ENCODE measurements around the gene RAB4A.
A peak's percentile ranks its signal among the peaks of the same experiment; 100 is the strongest.

Gene RAB4A

GRCh38 chr1:229270547-229271447 lies at the start of gene RAB4A:
TSS of gene RAB4A (plus strand) at chr1:229271111. CDS start at chr1:229271340, 229 bp downstream.
- TF ChIP-seq CTCF (IDR thresholded peaks at IDR 0.05; ENCODE audit: low read depth, low read length, missing control alignments), result no peak
- peak within 1 kb of the TSS; percentile 57 for H3K4me3 ChIP-seq (ENCODE audit: low read depth, low read length)
- DNase-seq (ENCODE audit: low read depth), result peak; percentile 47

- no peak for DNase-seq (ENCODE audit: low read depth)
- TF ChIP-seq CTCF (IDR thresholded peaks at IDR 0.05; ENCODE audit: low read depth, low read length, missing control alignments), result no peak
Measured at GRCh38 chr1:229222081-229222480, 48.8 kb upstream of the RAB4A start.

GRCh38 chr1:229223498-229223897 lies 47.4 kb upstream of the RAB4A start:
- no peak overlapping the region for H3K4me3 ChIP-seq (ENCODE audit: low read depth, low read length)
- no peak for TF ChIP-seq CTCF (IDR thresholded peaks at IDR 0.05; ENCODE audit: low read depth, low read length, missing control alignments)
- DNase-seq (ENCODE audit: low read depth), result no peak

More at GRCh38 chr1:229222081-229222480, 48.8 kb upstream of the RAB4A start:
- no peak overlapping the region for H3K4me3 ChIP-seq (ENCODE audit: low read depth, low read length)

GRCh38 chr1:229224308-229224707 lies 46.6 kb upstream of the RAB4A start:
- no peak overlapping the region for H3K4me3 ChIP-seq (ENCODE audit: low read depth, low read length)
- no peak for TF ChIP-seq CTCF (IDR thresholded peaks at IDR 0.05; ENCODE audit: low read depth, low read length, missing control alignments)
- no peak for DNase-seq (ENCODE audit: low read depth)

- no peak for DNase-seq (ENCODE audit: low read depth)
- TF ChIP-seq CTCF (IDR thresholded peaks at IDR 0.05; ENCODE audit: low read depth, low read length, missing control alignments), result no peak
- H3K4me3 ChIP-seq (ENCODE audit: low read depth, low read length), result no peak overlapping the region
Measured at GRCh38 chr1:229225331-229225782, 45.6 kb upstream of the RAB4A start.

GRCh38 chr1:229226796-229227195 lies 44.1 kb upstream of the RAB4A start:
- H3K4me3 ChIP-seq (ENCODE audit: low read depth, low read length), result no peak overlapping the region
- no peak for DNase-seq (ENCODE audit: low read depth)
- no peak for TF ChIP-seq CTCF (IDR thresholded peaks at IDR 0.05; ENCODE audit: low read depth, low read length, missing control alignments)

Measured in GM12864 (cell line).